Kidney epithelial cell (primary cell): ENCODE measurements around the gene RMRP. TPM values are rescaled to one million over a fixed set of nuclear protein-coding genes. Genes with fewer than 3 reads are reported as not detected.

Experiments
- DNase-seq: peaks from one replicate; pipeline ENCODE4 v3.0.0-alpha.2; 2010; ENCODE audit warnings: low read depth
- H3K27me3 ChIP-seq: 2 replicates; pipeline ENCODE4 v1.6.0; 2011; ENCODE audit warnings: low read length; ENCODE audit not compliant: control insufficient read depth, insufficient read depth
- H3K36me3 ChIP-seq: 2 replicates; pipeline ENCODE4 v1.5.1; 2011; ENCODE audit warnings: low read length; ENCODE audit not compliant: control insufficient read depth, insufficient read depth
- H3K4me3 ChIP-seq: 2 replicates; pipeline ENCODE4 v1.5.1; 2011; ENCODE audit warnings: low read depth, mild to moderate bottlenecking, control low read depth, low read length
- total RNA-seq: library from RNA; depleted of rRNA; stranded (reverse); fragments of >200 nt; gene quantifications from 2 replicates; pipeline ENCODE4 v1.2.3, GENCODE V29; 2015
- TF ChIP-seq, protein P1 (sequence below): IDR thresholded peaks from 2 replicates; pipeline ENCODE4 v1.5.1; 2011; ENCODE audit warnings: mild to moderate bottlenecking, moderate library complexity, low read length, control low read depth, inconsistent platforms; ENCODE audit not compliant: insufficient read depth, poor library complexity, severe bottlenecking

RMRP gene
- total RNA-seq, 1 donor from 2014 or later, result 1,522 TPM

DNA sequence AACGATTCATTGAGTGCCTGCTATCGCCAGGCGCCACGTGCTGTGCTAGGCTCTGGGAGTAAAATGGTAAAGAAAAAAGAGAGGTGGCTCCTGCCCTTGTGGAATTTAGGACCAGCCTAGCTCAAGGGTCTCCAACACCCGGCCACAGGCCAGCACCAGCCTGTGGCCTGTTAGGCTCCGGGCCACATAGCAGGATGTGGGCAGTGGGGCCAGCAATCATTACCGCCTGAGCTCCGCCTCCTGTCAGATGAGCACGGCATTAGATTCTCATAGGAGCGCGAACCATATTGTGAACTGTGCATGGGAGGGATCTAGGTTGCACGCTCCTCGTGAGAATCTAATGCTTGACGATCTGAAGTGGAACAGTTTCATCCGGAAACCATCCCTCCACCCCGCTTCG is 1.5 kb downstream of the RMRP start:
- Histone ChIP-seq H3K36me3 (peaks cover 2% of the 10 kb centered on the region), H3K27me3 (no peaks in the 10 kb centered on the region), H3K4me3 (no peak overlapping the region)
- no peak for DNase-seq
- TF ChIP-seq, protein P1, sequence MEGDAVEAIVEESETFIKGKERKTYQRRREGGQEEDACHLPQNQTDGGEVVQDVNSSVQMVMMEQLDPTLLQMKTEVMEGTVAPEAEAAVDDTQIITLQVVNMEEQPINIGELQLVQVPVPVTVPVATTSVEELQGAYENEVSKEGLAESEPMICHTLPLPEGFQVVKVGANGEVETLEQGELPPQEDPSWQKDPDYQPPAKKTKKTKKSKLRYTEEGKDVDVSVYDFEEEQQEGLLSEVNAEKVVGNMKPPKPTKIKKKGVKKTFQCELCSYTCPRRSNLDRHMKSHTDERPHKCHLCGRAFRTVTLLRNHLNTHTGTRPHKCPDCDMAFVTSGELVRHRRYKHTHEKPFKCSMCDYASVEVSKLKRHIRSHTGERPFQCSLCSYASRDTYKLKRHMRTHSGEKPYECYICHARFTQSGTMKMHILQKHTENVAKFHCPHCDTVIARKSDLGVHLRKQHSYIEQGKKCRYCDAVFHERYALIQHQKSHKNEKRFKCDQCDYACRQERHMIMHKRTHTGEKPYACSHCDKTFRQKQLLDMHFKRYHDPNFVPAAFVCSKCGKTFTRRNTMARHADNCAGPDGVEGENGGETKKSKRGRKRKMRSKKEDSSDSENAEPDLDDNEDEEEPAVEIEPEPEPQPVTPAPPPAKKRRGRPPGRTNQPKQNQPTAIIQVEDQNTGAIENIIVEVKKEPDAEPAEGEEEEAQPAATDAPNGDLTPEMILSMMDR, result no peak

GRCh38 chr9:35653611-35654010 is 4.2 kb downstream of the RMRP start:
- Histone ChIP-seq H3K36me3 (no peaks in the 10 kb centered on the region), H3K4me3 (no peak overlapping the region), H3K27me3 (no peaks in the 10 kb centered on the region)
- TF ChIP-seq, protein P1, result no peak
- no peak for DNase-seq

DNA sequence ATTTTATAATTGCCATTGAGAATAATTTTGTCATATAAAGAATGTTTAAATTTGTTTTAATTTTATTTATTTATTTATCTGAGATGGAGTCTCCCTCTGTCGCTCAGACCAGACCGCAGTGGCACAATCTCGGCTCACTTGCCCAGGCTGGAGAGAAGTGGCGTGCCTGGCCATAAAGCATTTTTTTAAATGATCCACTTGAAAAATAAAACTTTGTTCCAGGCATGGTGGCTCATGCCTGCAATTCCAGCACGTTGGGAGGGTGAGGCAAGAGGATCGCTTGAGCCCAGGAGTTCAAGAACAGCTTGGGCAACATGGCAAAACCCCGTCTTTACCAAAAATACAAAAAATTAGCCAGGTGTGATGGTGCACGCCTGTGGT is 5.0 kb downstream of the RMRP start:
- Histone ChIP-seq H3K4me3 (no peak overlapping the region), H3K36me3 (no peaks in the 10 kb centered on the region), H3K27me3 (no peaks in the 10 kb centered on the region)
- TF ChIP-seq, protein P1, result no peak
- no peak for DNase-seq

GRCh38 chr9:35651956-35652828 is 5.6 kb downstream of the RMRP start:
- TF ChIP-seq, protein P1, result no peak
- Histone ChIP-seq H3K4me3 (no peak overlapping the region), H3K27me3 (no peaks in the 10 kb centered on the region), H3K36me3 (no peaks in the 10 kb centered on the region)
- DNase-seq, result no peak

DNA sequence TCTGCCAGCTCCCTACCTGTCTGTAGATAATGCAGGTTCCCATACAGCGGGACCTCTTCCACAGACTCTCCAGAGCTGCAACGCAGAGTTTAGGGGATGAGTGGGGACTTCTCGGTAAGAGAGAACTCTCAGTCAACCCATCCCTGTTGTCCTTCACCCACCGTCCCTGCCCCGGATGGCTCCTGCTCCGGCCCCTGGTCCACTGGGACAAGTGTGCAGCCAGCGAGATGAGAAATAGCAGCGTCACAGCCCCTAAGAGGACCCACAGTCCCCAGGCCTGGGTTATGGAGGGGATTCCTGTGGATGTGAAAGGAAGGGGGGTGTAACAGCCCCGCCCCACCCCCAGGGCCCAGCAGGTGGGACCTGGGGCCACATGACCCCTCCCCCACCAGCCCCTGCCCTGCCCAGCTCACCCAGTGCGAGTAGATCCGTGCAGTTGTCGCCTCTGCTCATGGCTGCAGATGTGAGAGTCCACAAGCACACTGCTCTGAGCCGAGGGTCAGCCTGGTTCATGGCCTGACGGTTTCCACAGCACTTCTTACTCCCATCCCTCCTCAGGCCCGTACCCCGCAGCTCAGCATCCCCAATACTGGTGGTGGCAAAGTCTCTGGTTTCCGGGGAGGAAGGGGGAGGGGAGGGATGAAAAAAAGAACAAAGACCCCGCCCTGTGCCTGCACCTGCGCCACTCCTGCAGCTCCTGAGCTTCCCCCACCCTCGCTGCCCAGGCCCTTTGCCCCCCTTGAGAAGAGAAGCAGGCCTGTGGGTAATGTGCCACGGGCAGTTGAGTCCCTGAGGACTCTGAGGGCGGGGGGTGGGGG is 7.3 kb downstream of the RMRP start, which contains the start of gene SIT1:
SIT1 (minus strand) TSS at position 591 of the 818 bp plus-strand sequence; CDS start at position 513, 78 bp downstream.
- DNase-seq, result no peak

More for the DNA sequence above, 7.3 kb downstream of the RMRP start, which contains the start of gene SIT1:
- Histone ChIP-seq H3K36me3 (no peaks in the 10 kb centered on the region), H3K4me3 (no peak within 1 kb of the TSS), H3K27me3 (no peaks in the 10 kb centered on the region)
- TF ChIP-seq, protein P1, result no peak
